ENCODE measurements around the gene GLRA3. TPM values are rescaled to one million over a fixed set of nuclear protein-coding genes. Genes with fewer than 3 reads are reported as not detected.
"Not testable (repeated sequence)": the region's sequence is repeated elsewhere in the genome, so short reads cannot be mapped to it uniquely, and the experiment has no call there.

Gene GLRA3
- total RNA-seq, 2 donors from 2014 or later = not detected

DNA sequence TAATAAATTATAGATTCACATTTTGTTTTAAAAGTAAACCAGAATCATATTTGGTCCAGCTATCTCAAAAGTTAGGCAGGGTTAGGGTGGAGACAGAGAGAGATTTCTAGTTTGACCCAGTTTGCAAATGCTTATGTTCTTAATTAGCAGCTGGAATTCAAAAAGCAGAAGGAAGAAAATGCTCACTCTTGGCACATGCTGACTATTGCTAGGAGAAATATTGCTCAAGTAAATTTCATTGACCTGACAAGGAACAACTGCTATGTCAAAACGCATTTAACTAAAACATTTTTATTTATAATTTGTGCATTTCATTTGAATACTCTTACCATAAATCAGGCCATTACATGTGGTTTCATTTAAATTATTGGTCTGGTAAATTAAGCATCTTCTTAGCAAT is 131.8 kb downstream of the GLRA3 start:
- no peaks in the 10 kb centered on the region for H3K4me1 Mint-ChIP-seq (ENCODE audit: low read depth)
- no peak for ATAC-seq (replicated peaks in 1 of 2)
- no peak for DNase-seq
- H3K36me3 Mint-ChIP-seq (ENCODE audit: insufficient read depth in 2 of 2) = no peaks in the 10 kb centered on the region
- H3K27me3 Mint-ChIP-seq (ENCODE audit: low read depth) = peaks cover 16% of the 10 kb centered on the region
- H3K9me3 Mint-ChIP-seq = peaks cover 0 to 1% of the 10 kb centered on the region in 2 donors
- no peak overlapping the region for H3K4me3 Mint-ChIP-seq
- no peak overlapping the region for H3K27ac Mint-ChIP-seq

DNA sequence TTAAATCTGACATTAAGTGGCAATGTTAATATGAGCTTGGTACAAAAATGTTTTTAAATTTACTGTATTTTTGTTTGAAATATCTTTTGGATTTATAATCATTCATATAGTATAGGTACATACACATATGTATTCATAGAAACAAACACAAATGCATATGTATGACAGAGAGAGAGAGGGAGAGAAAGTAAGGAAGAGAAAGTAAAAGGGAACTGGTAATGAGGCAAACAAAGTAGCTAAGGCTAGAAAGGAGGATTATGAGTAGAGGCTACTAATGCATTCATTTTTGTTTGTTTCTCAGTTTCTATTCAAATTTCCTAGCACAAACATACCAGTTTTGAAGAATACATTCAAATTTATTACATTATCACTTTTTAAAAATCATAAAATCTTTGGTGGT is 132.4 kb downstream of the GLRA3 start:
- Mint-ChIP-seq H3K27me3 (ENCODE audit: low read depth) (peaks cover 16% of the 10 kb centered on the region), H3K36me3 (ENCODE audit: insufficient read depth in 2 of 2) (no peaks in the 10 kb centered on the region), H3K4me1 (ENCODE audit: low read depth) (no peaks in the 10 kb centered on the region), H3K4me3 (no peak overlapping the region), H3K27ac (no peak overlapping the region), H3K9me3 (peaks cover 0 to 1% of the 10 kb centered on the region in 2 donors)
- ATAC-seq (replicated peaks in 1 of 2) (no peak), DNase-seq (no peak)

DNA sequence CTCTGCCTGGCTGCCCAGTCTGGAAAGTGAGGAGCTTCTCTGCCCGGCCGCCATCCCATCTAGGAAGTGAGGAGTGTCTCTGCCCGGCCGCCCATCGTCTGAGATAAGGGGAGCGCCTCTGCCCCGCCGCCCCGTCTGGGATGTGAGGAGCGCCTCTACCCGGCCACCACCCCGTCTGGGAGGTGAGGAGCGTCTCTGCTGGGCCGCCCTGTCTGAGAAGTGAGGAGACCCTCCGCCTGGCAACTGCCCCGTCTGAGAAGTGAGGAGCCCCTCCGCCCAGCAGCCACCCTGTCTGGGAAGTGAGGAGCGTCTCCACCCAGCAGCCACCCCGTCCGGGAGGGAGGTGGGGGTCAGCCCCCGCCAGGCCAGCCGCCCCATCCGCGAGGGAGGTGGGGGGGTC is 137.2 kb downstream of the GLRA3 start:
- not testable (repeated sequence) for H3K27me3 Mint-ChIP-seq (ENCODE audit: low read depth); H3K4me3 Mint-ChIP-seq; DNase-seq; H3K36me3 Mint-ChIP-seq (ENCODE audit: insufficient read depth in 2 of 2); H3K27ac Mint-ChIP-seq; ATAC-seq (replicated peaks in 1 of 2); H3K9me3 Mint-ChIP-seq; H3K4me1 Mint-ChIP-seq (ENCODE audit: low read depth)

DNA sequence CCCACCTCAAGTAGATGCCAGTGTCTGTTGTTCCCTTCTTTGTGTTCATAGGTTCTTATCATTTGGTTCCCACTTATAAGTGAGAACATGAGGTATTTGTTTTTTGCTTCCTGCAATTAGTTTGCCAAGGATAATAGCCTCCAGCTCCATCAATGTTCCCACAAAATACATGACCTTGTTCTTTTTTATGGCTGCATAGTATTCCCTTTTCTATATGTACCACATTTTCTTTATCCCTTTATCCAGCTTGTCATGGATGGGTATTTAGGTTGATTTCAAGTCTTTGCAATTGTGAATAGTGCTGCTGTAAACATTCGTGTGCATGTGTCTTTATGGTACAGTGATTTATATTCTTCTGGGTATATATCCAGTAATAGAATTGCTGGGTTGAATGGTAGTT is 138.4 kb downstream of the GLRA3 start:
- ATAC-seq (replicated peaks in 1 of 2) (no peak), DNase-seq (no peak)
- H3K4me1 Mint-ChIP-seq (ENCODE audit: low read depth) = no peaks in the 10 kb centered on the region
- peaks cover 1 to 3% of the 10 kb centered on the region in 2 donors for H3K36me3 Mint-ChIP-seq (ENCODE audit: insufficient read depth in 2 of 2)
- peaks cover 6 to 7% of the 10 kb centered on the region in 2 donors for H3K9me3 Mint-ChIP-seq
- H3K27ac Mint-ChIP-seq = no peak overlapping the region
- peaks cover 6% of the 10 kb centered on the region for H3K27me3 Mint-ChIP-seq (ENCODE audit: low read depth)
- no peak overlapping the region for H3K4me3 Mint-ChIP-seq

DNA sequence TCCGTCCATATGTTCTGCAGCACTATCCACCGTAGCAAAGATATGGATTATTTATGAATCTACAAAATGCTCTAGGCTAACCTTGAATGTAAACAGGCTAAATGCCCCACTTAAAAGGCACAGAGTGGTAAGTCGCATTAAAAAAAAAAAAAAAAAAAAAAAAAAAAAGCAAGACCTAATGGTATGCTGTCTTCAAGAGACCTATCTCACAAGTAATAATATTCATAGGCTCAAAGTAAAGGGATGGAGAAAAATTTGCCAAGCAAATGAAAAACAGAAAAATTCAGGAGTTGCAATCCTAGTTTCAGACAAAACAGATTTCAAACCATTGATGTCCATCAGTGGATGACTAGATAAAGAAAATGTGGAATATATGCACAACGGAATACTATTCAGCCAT is 139.4 kb downstream of the GLRA3 start:
- H3K27me3 Mint-ChIP-seq (ENCODE audit: low read depth) = peaks cover 6% of the 10 kb centered on the region
- peaks cover 1 to 3% of the 10 kb centered on the region in 2 donors for H3K36me3 Mint-ChIP-seq (ENCODE audit: insufficient read depth in 2 of 2)
- no peak for DNase-seq
- H3K27ac Mint-ChIP-seq = no peak overlapping the region
- H3K9me3 Mint-ChIP-seq = peaks cover 6 to 7% of the 10 kb centered on the region in 2 donors
- no peak for ATAC-seq (replicated peaks in 1 of 2)
- no peak overlapping the region for H3K4me3 Mint-ChIP-seq
- H3K4me1 Mint-ChIP-seq (ENCODE audit: low read depth) = no peaks in the 10 kb centered on the region

DNA sequence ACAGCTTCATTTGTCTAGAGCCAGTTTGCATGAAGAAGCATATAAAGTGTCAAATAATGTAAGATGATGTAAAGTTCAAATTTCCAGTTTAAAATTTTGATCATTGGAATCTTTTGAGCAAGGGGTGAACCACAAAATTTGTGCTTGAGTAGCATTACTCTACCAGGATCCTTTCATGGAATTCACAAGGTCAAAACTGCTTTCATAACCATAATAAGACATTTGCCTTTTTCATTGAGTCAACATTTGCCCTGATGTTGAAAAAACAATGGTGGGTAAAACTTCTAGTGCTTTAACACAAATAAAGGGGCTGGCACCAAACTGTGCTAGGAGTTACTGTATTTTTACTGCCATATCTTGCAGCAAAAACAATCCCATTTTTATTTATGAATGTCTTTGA is 142.2 kb downstream of the GLRA3 start:
- DNase-seq (no peak), ATAC-seq (replicated peaks in 1 of 2) (no peak)
- Mint-ChIP-seq H3K27ac (no peak overlapping the region), H3K27me3 (ENCODE audit: low read depth) (no peaks in the 10 kb centered on the region), H3K4me1 (ENCODE audit: low read depth) (peaks cover 3% of the 10 kb centered on the region), H3K4me3 (no peak overlapping the region), H3K9me3 (peaks cover 4 to 7% of the 10 kb centered on the region in 2 donors), H3K36me3 (ENCODE audit: insufficient read depth in 2 of 2) (peaks cover 1 to 3% of the 10 kb centered on the region in 2 donors)

DNA sequence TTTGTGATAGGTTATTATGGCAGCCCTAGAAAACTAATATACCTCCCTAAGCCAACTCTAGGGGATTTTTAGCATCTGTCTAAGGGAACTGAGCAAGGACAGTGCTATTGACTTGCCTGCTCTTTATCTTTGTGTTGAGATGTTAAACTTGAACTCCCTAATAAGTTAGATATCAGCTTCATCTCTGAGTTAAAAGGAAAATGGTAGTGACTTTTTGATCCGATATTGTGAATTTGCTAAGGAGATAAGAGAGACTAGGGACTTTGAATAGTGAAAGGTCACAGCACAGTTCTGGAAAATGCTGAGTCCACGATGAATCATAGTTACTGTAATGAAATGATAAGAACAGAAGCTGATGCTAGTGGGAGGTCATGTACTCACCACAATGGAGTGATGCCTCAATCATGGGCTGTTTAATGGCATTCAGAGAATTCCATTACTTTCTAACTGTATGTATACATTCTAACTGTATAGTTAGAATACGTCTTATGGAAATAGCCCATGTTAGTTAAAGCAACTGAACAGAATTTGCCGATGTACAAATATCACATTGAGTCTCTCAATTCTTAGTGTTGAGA is 147.2 kb downstream of the GLRA3 start:
- H3K9me3 Mint-ChIP-seq = no peaks in the 10 kb centered on the region
- no peak overlapping the region for H3K4me3 Mint-ChIP-seq
- no peak for DNase-seq
- H3K27ac Mint-ChIP-seq = no peak overlapping the region
- peaks cover 9% of the 10 kb centered on the region for H3K27me3 Mint-ChIP-seq (ENCODE audit: low read depth)
- H3K4me1 Mint-ChIP-seq (ENCODE audit: low read depth) = peaks cover 6% of the 10 kb centered on the region
- no peaks in the 10 kb centered on the region for H3K36me3 Mint-ChIP-seq (ENCODE audit: insufficient read depth in 2 of 2)
- peak; percentile 75 for ATAC-seq (replicated peaks in 1 of 2)

DNA sequence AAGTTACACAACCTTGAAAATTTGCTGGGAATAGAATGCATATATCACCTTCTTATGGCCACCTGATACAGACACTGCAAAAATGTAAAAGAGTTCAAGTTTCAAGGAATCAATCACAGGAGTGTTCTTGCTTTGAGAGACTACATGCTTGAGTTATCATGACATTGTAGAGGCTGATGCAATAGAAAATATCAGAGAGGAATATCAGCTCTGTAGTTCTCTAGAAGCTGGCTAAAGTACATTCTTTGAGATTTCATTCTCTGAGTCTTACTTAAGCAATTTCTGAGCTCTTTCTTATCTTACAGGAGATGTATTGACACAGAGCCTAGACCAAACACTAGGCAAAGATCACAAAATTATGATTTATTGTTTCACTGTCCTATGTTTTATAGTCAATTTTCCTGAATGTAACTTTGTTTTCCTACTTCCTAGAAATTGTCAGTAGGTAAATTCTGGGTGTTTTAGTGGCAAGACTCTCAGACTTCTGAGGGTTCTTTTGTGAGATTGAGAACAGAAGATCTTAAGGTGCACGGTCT is 154.7 kb downstream of the GLRA3 start:
- Mint-ChIP-seq H3K9me3 (no peaks in the 10 kb centered on the region), H3K4me1 (ENCODE audit: low read depth) (no peaks in the 10 kb centered on the region), H3K4me3 (no peak overlapping the region), H3K36me3 (ENCODE audit: insufficient read depth in 2 of 2) (no peaks in the 10 kb centered on the region), H3K27ac (no peak overlapping the region), H3K27me3 (ENCODE audit: low read depth) (peaks cover 15% of the 10 kb centered on the region)
- no peak for ATAC-seq (replicated peaks in 1 of 2)
- no peak for DNase-seq

DNA sequence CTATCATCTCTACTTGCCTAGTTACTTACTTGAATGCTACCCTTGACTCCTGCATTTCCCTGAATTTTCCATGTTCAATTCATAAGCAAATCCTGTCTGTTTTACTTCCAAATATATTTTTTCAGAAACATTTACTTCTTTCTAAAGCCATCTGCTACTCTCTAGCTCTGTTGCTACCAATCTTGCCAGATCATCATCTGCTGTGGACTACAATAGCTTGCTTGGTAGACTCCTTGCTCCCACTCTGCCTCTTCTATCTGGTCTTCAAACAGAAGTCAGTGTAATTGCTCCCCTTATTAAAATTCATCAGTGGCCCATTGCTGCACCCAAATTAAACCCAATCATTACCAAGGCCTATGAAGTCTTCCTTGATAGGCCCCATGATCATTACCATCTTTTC is 155.2 kb downstream of the GLRA3 start:
- no peak for ATAC-seq (replicated peaks in 1 of 2)
- H3K9me3 Mint-ChIP-seq = no peaks in the 10 kb centered on the region

DNA sequence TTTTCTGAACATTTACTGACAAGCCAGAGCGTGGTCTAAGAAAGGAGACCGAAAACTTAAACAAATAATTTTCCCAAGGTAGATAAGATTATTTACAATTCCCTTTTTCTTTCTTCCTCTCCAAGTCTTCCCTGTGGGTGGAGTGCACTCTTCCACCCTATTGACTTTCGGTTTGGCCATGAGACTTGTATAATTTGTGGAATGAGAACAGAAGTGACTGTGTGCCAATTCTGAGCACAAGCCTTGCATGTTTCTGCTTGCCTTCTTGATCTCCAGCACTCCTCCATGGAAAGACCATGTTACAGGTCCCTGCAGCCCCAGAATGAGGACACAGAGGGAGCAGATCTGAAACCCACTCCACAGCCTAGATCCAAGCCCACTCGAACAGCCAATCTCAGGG is 156.8 kb downstream of the GLRA3 start:
- H3K27me3 Mint-ChIP-seq (ENCODE audit: low read depth) = peaks cover 19% of the 10 kb centered on the region
- ATAC-seq (replicated peaks in 1 of 2) = no peak

More for the DNA sequence above, 155.2 kb downstream of the GLRA3 start:
- Mint-ChIP-seq H3K27me3 (ENCODE audit: low read depth) (peaks cover 10% of the 10 kb centered on the region), H3K36me3 (ENCODE audit: insufficient read depth in 2 of 2) (no peaks in the 10 kb centered on the region), H3K27ac (no peak overlapping the region), H3K4me3 (no peak overlapping the region), H3K4me1 (ENCODE audit: low read depth) (no peaks in the 10 kb centered on the region)
- DNase-seq = no peak

DNA sequence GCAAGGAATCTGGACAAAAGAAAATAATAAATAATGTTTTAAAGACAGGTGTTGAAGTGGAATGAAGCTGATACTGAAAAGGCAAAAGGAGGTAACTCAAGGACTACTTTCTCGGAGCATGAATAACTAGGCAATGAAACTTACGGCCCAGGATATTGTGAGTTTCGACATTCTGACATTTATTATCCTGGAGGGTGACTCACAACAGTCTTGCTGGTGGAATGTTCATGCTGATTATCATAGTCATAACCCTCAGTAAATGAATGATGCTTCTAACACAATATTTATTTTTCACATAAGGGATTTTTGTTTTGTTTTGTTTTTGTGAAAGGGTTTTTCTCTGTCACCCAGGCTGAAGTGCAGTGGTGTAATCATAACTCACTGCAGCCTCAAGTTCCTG is 159.8 kb downstream of the GLRA3 start:
- H3K36me3 Mint-ChIP-seq (ENCODE audit: insufficient read depth in 2 of 2) = no peaks in the 10 kb centered on the region
- H3K27me3 Mint-ChIP-seq (ENCODE audit: low read depth) = peaks cover 19% of the 10 kb centered on the region
- ATAC-seq (replicated peaks in 1 of 2) (no peak), DNase-seq (no peak)
- H3K9me3 Mint-ChIP-seq = no peaks in the 10 kb centered on the region
- H3K4me1 Mint-ChIP-seq (ENCODE audit: low read depth) = no peaks in the 10 kb centered on the region
- no peak overlapping the region for H3K4me3 Mint-ChIP-seq
- no peak overlapping the region for H3K27ac Mint-ChIP-seq

More for the DNA sequence above, 156.8 kb downstream of the GLRA3 start:
- Mint-ChIP-seq H3K4me3 (no peak overlapping the region), H3K9me3 (no peaks in the 10 kb centered on the region), H3K4me1 (ENCODE audit: low read depth) (no peaks in the 10 kb centered on the region), H3K27ac (no peak overlapping the region), H3K36me3 (ENCODE audit: insufficient read depth in 2 of 2) (no peaks in the 10 kb centered on the region)
- no peak for DNase-seq

DNA sequence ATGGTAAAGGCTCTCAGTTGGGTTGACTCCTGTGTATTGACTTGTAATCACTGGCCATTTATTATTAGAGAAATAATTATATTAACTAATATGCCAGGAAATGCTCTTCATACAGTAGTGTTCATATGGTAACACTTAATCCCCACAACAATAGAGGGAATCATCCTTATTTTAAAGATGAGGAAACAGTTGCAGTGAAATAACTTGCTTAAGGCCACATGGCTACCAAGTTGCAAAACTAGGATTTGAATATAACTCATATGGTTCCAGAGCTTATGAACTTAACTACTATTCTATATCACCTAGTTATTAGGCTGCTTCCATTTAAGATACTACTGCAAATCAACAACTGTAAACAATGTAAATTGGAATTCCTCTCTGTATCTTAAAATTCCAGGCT is 163.2 kb downstream of the GLRA3 start:
- no peaks in the 10 kb centered on the region for H3K36me3 Mint-ChIP-seq (ENCODE audit: insufficient read depth in 2 of 2)
- H3K27ac Mint-ChIP-seq = no peak overlapping the region
- no peak overlapping the region for H3K4me3 Mint-ChIP-seq
- no peak for ATAC-seq (replicated peaks in 1 of 2)
- H3K4me1 Mint-ChIP-seq (ENCODE audit: low read depth) = no peaks in the 10 kb centered on the region
- H3K27me3 Mint-ChIP-seq (ENCODE audit: low read depth) = peaks cover 9% of the 10 kb centered on the region
- no peak for DNase-seq
- peaks cover 0 to 3% of the 10 kb centered on the region in 2 donors for H3K9me3 Mint-ChIP-seq

DNA sequence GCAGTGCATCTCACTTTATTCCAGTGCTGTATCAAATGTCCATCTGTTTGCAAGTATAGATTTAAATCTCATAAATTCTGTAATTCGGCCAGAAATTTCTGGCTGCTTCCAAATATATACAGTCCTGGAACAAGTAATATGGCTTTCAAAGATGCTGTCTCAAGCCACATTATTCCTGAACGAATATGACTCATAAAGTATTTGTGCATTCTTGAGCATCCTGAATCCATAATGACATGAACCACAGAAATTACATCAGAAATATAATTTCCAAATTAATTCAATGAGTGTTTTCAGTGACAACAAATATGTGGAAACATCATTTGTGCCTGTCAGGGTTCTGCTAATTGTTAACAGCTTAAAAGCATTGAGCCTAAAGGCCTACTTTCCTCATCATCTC is 165.8 kb downstream of the GLRA3 start:
- no peak overlapping the region for H3K27ac Mint-ChIP-seq
- DNase-seq = no peak

DNA sequence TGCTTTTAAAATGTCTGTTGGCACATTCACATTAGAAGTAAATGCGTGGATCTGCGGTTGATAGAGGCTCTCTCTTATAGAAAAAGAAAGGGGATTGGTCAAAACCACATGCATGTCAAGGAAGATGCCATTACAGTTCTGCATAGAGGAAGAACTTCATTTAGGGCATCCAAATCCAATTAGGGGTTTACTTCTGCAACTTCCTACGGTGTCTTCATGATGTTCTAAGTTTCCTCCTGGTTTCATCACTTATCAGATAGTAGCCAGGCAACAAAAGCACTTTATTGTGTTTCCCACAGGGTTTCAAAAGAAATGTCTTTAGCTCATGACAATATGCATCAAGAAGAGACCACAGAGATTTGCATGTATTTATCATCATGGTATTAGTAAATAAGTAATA is 170.8 kb downstream of the GLRA3 start:
- Mint-ChIP-seq H3K27me3 (ENCODE audit: low read depth) (peaks cover 15% of the 10 kb centered on the region), H3K36me3 (ENCODE audit: insufficient read depth in 2 of 2) (no peaks in the 10 kb centered on the region), H3K27ac (no peak overlapping the region), H3K4me3 (no peak overlapping the region), H3K4me1 (ENCODE audit: low read depth) (no peaks in the 10 kb centered on the region), H3K9me3 (peaks cover 0 to 3% of the 10 kb centered on the region in 2 donors)
- DNase-seq (no peak), ATAC-seq (replicated peaks in 1 of 2) (no peak)

More for the DNA sequence above, 165.8 kb downstream of the GLRA3 start:
- H3K27me3 Mint-ChIP-seq (ENCODE audit: low read depth) = peaks cover 9% of the 10 kb centered on the region
- H3K4me1 Mint-ChIP-seq (ENCODE audit: low read depth) = no peaks in the 10 kb centered on the region
- H3K36me3 Mint-ChIP-seq (ENCODE audit: insufficient read depth in 2 of 2) = no peaks in the 10 kb centered on the region
- peaks cover 0 to 3% of the 10 kb centered on the region in 2 donors for H3K9me3 Mint-ChIP-seq
- no peak overlapping the region for H3K4me3 Mint-ChIP-seq
- ATAC-seq (replicated peaks in 1 of 2) = no peak
